CD14-positive monocyte (primary cell): ENCODE measurements around the gene KMT2C. TPM values are rescaled to one million over a fixed set of nuclear protein-coding genes. Genes with fewer than 3 reads are reported as not detected.

Experiments used
- DNase-seq, 3 donors: peaks; one replicate each; pipeline ENCODE4 v3.0.0-alpha.2; 2011 to 2022
- H2AFZ ChIP-seq: 2 replicates; pipeline ENCODE4 v1.6.0; 2012; ENCODE audit warnings: mild to moderate bottlenecking, low read depth, low read length, inconsistent platforms; ENCODE audit not compliant: insufficient read depth, poor library complexity, severe bottlenecking
- H3K27ac ChIP-seq, 2 donors: 1 replicate in 1 of 2; 2 replicates in 1 of 2; pipeline ENCODE4 v1.5.1; 2012 to 2013; ENCODE audit warnings: low read length in 2 of 2, control low read depth in 1 of 2, inconsistent platforms in 1 of 2, low read depth in 1 of 2, mild to moderate bottlenecking in 1 of 2
- H3K27me3 ChIP-seq, 2 donors: one replicate each; pipeline versions ENCODE4 v1.6.0 to v1.6.1; 2011 to 2013; ENCODE audit warnings: low read length in 2 of 2; ENCODE audit not compliant: control insufficient read depth in 2 of 2, insufficient read depth in 2 of 2
- H3K36me3 ChIP-seq, 2 donors: replicated peaks in 1 of 2; 1 replicate in 1 of 2; 2 replicates in 1 of 2; pipeline versions ENCODE4 v1.5.1 to v1.6.1; 2012 to 2013; ENCODE audit warnings: low read length in 2 of 2, control low read depth in 1 of 2, inconsistent platforms in 1 of 2, mild to moderate bottlenecking in 1 of 2; ENCODE audit not compliant: insufficient read depth in 2 of 2, control insufficient read depth in 1 of 2
- H3K4me1 ChIP-seq, 2 donors: 1 replicate in 1 of 2; 2 replicates in 1 of 2; pipeline versions ENCODE4 v1.5.1 to v1.6.1; 2012 to 2013; ENCODE audit warnings: low read length in 2 of 2, control low read depth in 1 of 2, inconsistent platforms in 1 of 2, mild to moderate bottlenecking in 1 of 2, moderate library complexity in 1 of 2; ENCODE audit not compliant: insufficient read depth in 2 of 2, control insufficient read depth in 1 of 2
- H3K4me2 ChIP-seq: replicated peaks from 2 replicates; pipeline ENCODE3; 2012; ENCODE audit warnings: low read length, moderate library complexity, mild to moderate bottlenecking; ENCODE audit not compliant: poor library complexity, severe bottlenecking; ENCODE audit errors: extremely low read depth
- H3K4me3 ChIP-seq, 3 experiments: fragments of 200-600 bp in 1 of 3; sonication (generic) in 1 of 3; replicated peaks in 1 of 3; 1 replicate in 2 of 3; 2 replicates in 1 of 3; pipeline ENCODE4 v1.5.1; 2011 to 2013; ENCODE audit warnings: low read length in 3 of 3, mild to moderate bottlenecking in 3 of 3, control low read depth in 2 of 3, low read depth in 2 of 3, inconsistent platforms in 1 of 3, moderate library complexity in 1 of 3
- H3K79me2 ChIP-seq: 2 replicates; pipeline ENCODE4 v1.6.0; 2012; ENCODE audit warnings: mild to moderate bottlenecking, control low read depth, inconsistent platforms, low read length, moderate library complexity; ENCODE audit not compliant: insufficient read depth
- H3K9ac ChIP-seq: 2 replicates; pipeline ENCODE4 v1.6.0; 2017; ENCODE audit warnings: low read length, mild to moderate bottlenecking; ENCODE audit not compliant: insufficient read depth, poor library complexity, severe bottlenecking
- H3K9me3 ChIP-seq, 2 donors: replicated peaks in 1 of 2; 1 replicate in 1 of 2; 2 replicates in 1 of 2; pipeline versions ENCODE4 v1.5.1 to v1.6.1; 2012 to 2013; ENCODE audit warnings: low read length in 2 of 2, control low read depth in 1 of 2; ENCODE audit not compliant: control insufficient read depth in 1 of 2, insufficient read depth in 1 of 2
- H4K20me1 ChIP-seq: 2 replicates; pipeline ENCODE4 v1.6.0; 2012; ENCODE audit warnings: mild to moderate bottlenecking, low read length, control low read depth, moderate library complexity; ENCODE audit not compliant: insufficient read depth
- H3K27ac Mint-ChIP-seq, 7 donors: one replicate each; pipeline ENCODE4 v1.8.0; 2020; ENCODE audit warnings: mild to moderate bottlenecking in 7 of 7, mixed read lengths in 7 of 7, moderate library complexity in 6 of 7, inconsistent platforms in 2 of 7
- H3K27me3 Mint-ChIP-seq, 3 donors: one replicate each; pipeline ENCODE4 v1.8.0; 2021 to 2022; ENCODE audit warnings: low read depth in 3 of 3, mild to moderate bottlenecking in 3 of 3, mixed read lengths in 3 of 3, moderate library complexity in 3 of 3, inconsistent platforms in 1 of 3
- H3K36me3 Mint-ChIP-seq, 2 donors: one replicate each; pipeline ENCODE4 v1.8.0; 2020; ENCODE audit warnings: mixed read lengths in 2 of 2, inconsistent platforms in 1 of 2, mild to moderate bottlenecking in 1 of 2
- H3K4me1 Mint-ChIP-seq: one replicate; pipeline ENCODE4 v1.8.0; 2020; ENCODE audit warnings: mild to moderate bottlenecking, mixed read lengths
- H3K4me3 Mint-ChIP-seq, 2 donors: one replicate each; pipeline ENCODE4 v1.8.0; 2020; ENCODE audit warnings: mild to moderate bottlenecking in 2 of 2, mixed read lengths in 2 of 2, moderate library complexity in 1 of 2
- H3K9me3 Mint-ChIP-seq, 7 donors: one replicate each; pipeline ENCODE4 v1.8.0; 2020 to 2022; ENCODE audit warnings: mixed read lengths in 7 of 7, mild to moderate bottlenecking in 6 of 7, moderate library complexity in 6 of 7, inconsistent platforms in 2 of 7
- WGBS: methylation state at CpG from one replicate; pipeline ENCODE4 v1.1.5; 2013; ENCODE audit warnings: missing lambda C conversion rate; ENCODE audit not compliant: insufficient coverage; 5-methylcytosine and 5-hydroxymethylcytosine counted together
- intact Hi-C, 2 donors: fragments of 100-400 bp; cut with micrococcal nuclease; formaldehyde crosslinking; loops; one replicate each; pipeline versions ENCODE4 v1.15.0 to v1.15.1; 2023
- polyA plus RNA-seq, 3 donors: library from polyadenylated mRNA; depleted of rRNA in 1 of 3; unstranded in 2 of 3; stranded (reverse) in 1 of 3; fragments of 300-500 nt in 2 of 3; fragments of >200 nt in 1 of 3; fragmentation: Illumina TruSeq in 2 of 3; gene quantifications; 1 replicate in 2 of 3; 2 replicates in 1 of 3; pipeline ENCODE4 v1.2.3, GENCODE V29; 2012 to 2021
- TF ChIP-seq, protein P1 (sequence below): fragments of 200-600 bp; IDR thresholded peaks from one replicate; pipeline ENCODE4 v1.8.0; 2022; ENCODE audit warnings: antibody characterized with exemption, mild to moderate bottlenecking

The KMT2C gene
- polyA plus RNA-seq, 3 donors = 4.5 to 26.1 (median 7.3) TPM

- Histone ChIP-seq H3K9me3 (no peaks in the 10 kb centered on the region), H2AFZ (no peak overlapping the region), H3K4me2 (no peak overlapping the region), H3K4me3 (no peak overlapping the region), H3K9ac (no peak overlapping the region), H3K4me1 (no peaks in the 10 kb centered on the region), H3K27ac (no peak overlapping the region), H4K20me1 (no peaks in the 10 kb centered on the region), H3K79me2 (no peaks in the 10 kb centered on the region), H3K27me3 (no peaks in the 10 kb centered on the region), H3K36me3 (peaks cover 23 to 55% of the 10 kb centered on the region in 2 donors)
- intact Hi-C loops = no loop called here
- H3K4me1 Mint-ChIP-seq = no peaks in the 10 kb centered on the region
- peaks cover 0 to 1% (median 0%) of the 10 kb centered on the region in 3 donors for H3K27me3 Mint-ChIP-seq
- no peak for DNase-seq
- H3K4me3 Mint-ChIP-seq = no peak overlapping the region
- peaks cover 32 to 58% of the 10 kb centered on the region in 2 donors for H3K36me3 Mint-ChIP-seq
- H3K9me3 Mint-ChIP-seq = peaks cover 0 to 3% (median 0%) of the 10 kb centered on the region in 7 donors
- WGBS = 83% methylated on average over 1 of the region's 4 CpGs
- TF ChIP-seq, protein P1, sequence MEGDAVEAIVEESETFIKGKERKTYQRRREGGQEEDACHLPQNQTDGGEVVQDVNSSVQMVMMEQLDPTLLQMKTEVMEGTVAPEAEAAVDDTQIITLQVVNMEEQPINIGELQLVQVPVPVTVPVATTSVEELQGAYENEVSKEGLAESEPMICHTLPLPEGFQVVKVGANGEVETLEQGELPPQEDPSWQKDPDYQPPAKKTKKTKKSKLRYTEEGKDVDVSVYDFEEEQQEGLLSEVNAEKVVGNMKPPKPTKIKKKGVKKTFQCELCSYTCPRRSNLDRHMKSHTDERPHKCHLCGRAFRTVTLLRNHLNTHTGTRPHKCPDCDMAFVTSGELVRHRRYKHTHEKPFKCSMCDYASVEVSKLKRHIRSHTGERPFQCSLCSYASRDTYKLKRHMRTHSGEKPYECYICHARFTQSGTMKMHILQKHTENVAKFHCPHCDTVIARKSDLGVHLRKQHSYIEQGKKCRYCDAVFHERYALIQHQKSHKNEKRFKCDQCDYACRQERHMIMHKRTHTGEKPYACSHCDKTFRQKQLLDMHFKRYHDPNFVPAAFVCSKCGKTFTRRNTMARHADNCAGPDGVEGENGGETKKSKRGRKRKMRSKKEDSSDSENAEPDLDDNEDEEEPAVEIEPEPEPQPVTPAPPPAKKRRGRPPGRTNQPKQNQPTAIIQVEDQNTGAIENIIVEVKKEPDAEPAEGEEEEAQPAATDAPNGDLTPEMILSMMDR = no peak
- peak overlapping the region in 2 of 7 donors; percentile 66 to 69 for H3K27ac Mint-ChIP-seq
Measured at GRCh38 chr7:152106990-152107389, 328.8 kb downstream of the KMT2C start.

- H3K27me3 ChIP-seq = no peaks in the 10 kb centered on the region
- 96% methylated on average over 7 of the region's 11 CpGs for WGBS
- Mint-ChIP-seq H3K27me3 (no peaks in the 10 kb centered on the region), H3K9me3 (no peaks in the 10 kb centered on the region), H3K4me3 (no peak overlapping the region), H3K4me1 (no peaks in the 10 kb centered on the region), H3K36me3 (peaks cover 38 to 66% of the 10 kb centered on the region in 2 donors), H3K27ac (no peak overlapping the region)
- no peak for DNase-seq
- intact Hi-C loops = no loop called here
- no peaks in the 10 kb centered on the region for H3K9me3 ChIP-seq
- no peaks in the 10 kb centered on the region for H3K4me1 ChIP-seq
- TF ChIP-seq, protein P1 = no peak
- H3K36me3 ChIP-seq = peaks cover 20 to 56% of the 10 kb centered on the region in 2 donors
- no peak overlapping the region for H2AFZ ChIP-seq
- H3K4me2 ChIP-seq = no peak overlapping the region
- no peaks in the 10 kb centered on the region for H4K20me1 ChIP-seq
- no peak overlapping the region for H3K27ac ChIP-seq
- H3K79me2 ChIP-seq = no peaks in the 10 kb centered on the region
- no peak overlapping the region for H3K4me3 ChIP-seq
- no peak overlapping the region for H3K9ac ChIP-seq
Measured at GRCh38 chr7:152105205-152105604, 330.6 kb downstream of the KMT2C start.
